HepG2 (cell line): Measurements from ENCODE around the gene CCDC88C. TPM values are rescaled to one million over a fixed set of nuclear protein-coding genes. Genes with fewer than 3 reads are reported as not detected.

Source experiments
- ATAC-seq: fragments of 200-7000 bp; cut with Tn5 transposase; 3 replicates; pipeline ENCODE4 v1.9.1; 2020; ENCODE audit warnings: mild to moderate bottlenecking, moderate library complexity
- BruUV-seq: library from RNA; stranded (reverse); fragments of 400-500 nt; replicated peaks from 2 replicates; lab custom pipeline; 2021; lab: Mats Ljungman, UMichigan
- CTCF ChIA-PET: fragments of 300-600 bp; formaldehyde crosslinking; extraction: SDS; loops from one replicate; lab custom pipeline; 2021; ENCODE audit warnings: low total read pairs, inconsistent platforms, low intra/inter-chr PET ratio; lab: Yijun Ruan, JAX
- POLR2A ChIA-PET: fragments of 350-600 bp; sonication (Branson Sonifier 250); formaldehyde crosslinking; loops from one replicate; lab custom pipeline; 2020; ENCODE audit warnings: antibody characterized with exemption, inconsistent platforms; lab: Yijun Ruan, JAX
- DNase-seq: peaks from one replicate; pipeline ENCODE4 v3.0.0-alpha.2; 2015; ENCODE audit warnings: low spot score
- FAIRE-seq: peaks from 3 replicates; lab custom pipeline; 2011; peaks lifted over from hg19 to GRCh38; lab: Jason Lieb, UNC
- H2AFZ ChIP-seq: one replicate; pipeline ENCODE4 v1.6.1; 2011; ENCODE audit warnings: low read length, inconsistent platforms
- H3K27ac ChIP-seq: fragments of 300-600 bp; 3 replicates; pipeline ENCODE4 v1.8.0; 2011; ENCODE audit warnings: mixed run types, mild to moderate bottlenecking, mixed read lengths, low read length, inconsistent platforms; ENCODE audit not compliant: insufficient read depth; ENCODE audit errors: extremely low read length
- H3K27me3 ChIP-seq, 2 experiments: fragments of 200-600 bp in 1 of 2; 2 replicates in 1 of 2; 3 replicates in 1 of 2; pipeline versions ENCODE4 v1.6.0 to v1.8.0; 2011; ENCODE audit warnings: low read length in 2 of 2, mild to moderate bottlenecking in 2 of 2, moderate library complexity in 2 of 2, inconsistent platforms in 1 of 2; ENCODE audit not compliant: insufficient read depth in 2 of 2, control insufficient read depth in 1 of 2
- H3K36me3 ChIP-seq, 2 experiments: fragments of 200-600 bp in 1 of 2; replicated peaks in 1 of 2; 2 replicates in 1 of 2; 3 replicates in 1 of 2; pipeline versions ENCODE4 v1.5.1 to v1.8.0; 2011; ENCODE audit warnings: low read length in 2 of 2, inconsistent platforms in 1 of 2; ENCODE audit not compliant: insufficient read depth in 2 of 2, control insufficient read depth in 1 of 2
- H3K4me1 ChIP-seq: 2 replicates; pipeline ENCODE4 v1.5.1; 2012; ENCODE audit warnings: low read length, inconsistent platforms; ENCODE audit not compliant: insufficient read depth
- H3K4me2 ChIP-seq: 2 replicates; pipeline ENCODE4 v1.6.0; 2011; ENCODE audit warnings: low read depth, low read length, inconsistent platforms
- H3K4me3 ChIP-seq, 3 experiments: fragments of 200-600 bp in 1 of 3; sonication (generic), shearing (Covaris generic) in 1 of 3; replicated peaks in 1 of 3; 2 replicates each; pipeline ENCODE4 v1.5.1; 2011 to 2016; ENCODE audit warnings: low read length in 3 of 3, inconsistent platforms in 2 of 3, low read depth in 2 of 3, mild to moderate bottlenecking in 2 of 3, control low read depth in 1 of 3, mixed read lengths in 1 of 3; ENCODE audit not compliant: insufficient read depth in 1 of 3
- H3K79me2 ChIP-seq: one replicate; pipeline ENCODE4 v1.6.1; 2011; ENCODE audit warnings: low read length, inconsistent platforms; ENCODE audit not compliant: insufficient read depth
- H3K9ac ChIP-seq: 2 replicates; pipeline ENCODE4 v1.6.0; 2011; ENCODE audit warnings: mild to moderate bottlenecking, low read depth, low read length, inconsistent platforms; ENCODE audit not compliant: insufficient read depth
- H3K9me3 ChIP-seq: 2 replicates; pipeline ENCODE4 v1.5.1; 2012; ENCODE audit warnings: mild to moderate bottlenecking, low read length
- H4K20me1 ChIP-seq: 2 replicates; pipeline ENCODE4 v1.6.0; 2011; ENCODE audit warnings: inconsistent platforms, mild to moderate bottlenecking, low read length, moderate library complexity; ENCODE audit not compliant: insufficient read depth
- CSRNP1 ChIP-seq: sonication (generic); formaldehyde crosslinking; IDR thresholded peaks from 2 replicates; pipeline ENCODE4 v1.8.1; 2023; ENCODE audit warnings: mild to moderate bottlenecking, missing genetic modification reagents
- NFIB ChIP-seq: sonication (generic); formaldehyde crosslinking; IDR thresholded peaks from 2 replicates; pipeline ENCODE4 v1.9.0; 2021; ENCODE audit warnings: missing genetic modification reagents, mild to moderate bottlenecking, borderline replicate concordance
- PHB2 ChIP-seq: fragments of 450-650 bp; IDR thresholded peaks from 2 replicates; pipeline ENCODE4 v1.6.1; 2018; ENCODE audit not compliant: partially characterized antibody
- ZNF275 ChIP-seq: sonication (generic); formaldehyde crosslinking; IDR thresholded peaks from 2 replicates; pipeline ENCODE4 v1.8.0; 2022; ENCODE audit warnings: missing genetic modification reagents, mild to moderate bottlenecking, inconsistent platforms, borderline replicate concordance
- ZNF512B ChIP-seq: sonication (generic); formaldehyde crosslinking; IDR thresholded peaks from 2 replicates; pipeline ENCODE4 v1.5.1; 2020; ENCODE audit warnings: missing genetic modification reagents, mild to moderate bottlenecking, borderline replicate concordance
- ZNF530 ChIP-seq: sonication (generic); formaldehyde crosslinking; IDR thresholded peaks from 2 replicates; pipeline ENCODE4 v1.5.0; 2020; ENCODE audit warnings: low read depth, mild to moderate bottlenecking, missing genetic modification reagents
- ZSCAN5A ChIP-seq: sonication (generic); formaldehyde crosslinking; IDR thresholded peaks from 2 replicates; pipeline ENCODE4 v1.8.0; 2022; ENCODE audit warnings: mild to moderate bottlenecking, missing genetic modification reagents, borderline replicate concordance
- WGBS: methylation state at CpG from one replicate; pipeline ENCODE4 v1.1.6; 2017; ENCODE audit warnings: low lambda C conversion rate; 5-methylcytosine and 5-hydroxymethylcytosine counted together
- in situ Hi-C: cut with HindIII; loops from 2 replicates; pipeline ENCODE4 v1.10.0; 2017; ENCODE audit warnings: low pct_unique_long_range_greater_than_20kb; ENCODE audit not compliant: extremely low pct_ligation_motif_present
- intact Hi-C: fragments of 100-400 bp; cut with micrococcal nuclease; formaldehyde crosslinking; loops from one replicate; pipeline ENCODE4 v1.10.0; 2022; ENCODE audit not compliant: unreplicated experiment
- polyA plus RNA-seq, 8 experiments: library from polyadenylated mRNA; depleted of rRNA in 3 of 8; stranded (reverse) in 7 of 8; unstranded in 1 of 8; fragments of >200 nt; fragmentation: Illumina TruSeq in 4 of 8; extraction: Trizol in 4 of 8; gene quantifications; 2 replicates each; pipeline versions ENCODE4 v1.2.1 to v1.2.3, GENCODE V29; 2011 to 2016; ENCODE audit warnings: low read depth in 4 of 8, missing spikeins in 1 of 8, mixed read lengths in 1 of 8; ENCODE audit not compliant: insufficient read depth in 1 of 8
- total RNA-seq, 5 experiments: library from RNA; depleted of rRNA; stranded (reverse); fragments of >200 nt; fragmentation: Illumina TruSeq; extraction: Trizol; gene quantifications; 2 replicates each; pipeline ENCODE4 v1.2.3, GENCODE V29; 2016; ENCODE audit warnings: low read depth in 1 of 5

CCDC88C gene
- total and polyA plus RNA-seq, 2 of the 13 experiments (the other 11 are each of a cell fraction or from before 2014, with no cell fraction given) = 3.6 to 11.7 TPM

- intact Hi-C loops = no loop called here
- no peak for DNase-seq
- H3K4me2 ChIP-seq = no peak overlapping the region
- H3K79me2 ChIP-seq = no peaks in the 10 kb centered on the region
- in situ Hi-C loops = no loop called here
- ChIA-PET POLR2A (no interaction called here), CTCF (no interaction called here)
- H3K4me3 ChIP-seq = no peak overlapping the region
- H3K9ac ChIP-seq = no peak overlapping the region
- no peaks in the 10 kb centered on the region for H3K27me3 ChIP-seq
- no peak for ATAC-seq
- no peak overlapping the region for H3K27ac ChIP-seq
- H3K9me3 ChIP-seq = no peaks in the 10 kb centered on the region
- H3K36me3 ChIP-seq = peaks cover 15 to 50% of the 10 kb centered on the region in 2 experiments
- no peaks in the 10 kb centered on the region for H3K4me1 ChIP-seq
- no TSS peak for BruUV-seq
- H4K20me1 ChIP-seq = no peaks in the 10 kb centered on the region
- H2AFZ ChIP-seq = no peak overlapping the region
- 95% methylated on average over 19 of the region's 23 CpGs for WGBS
- no peak for FAIRE-seq
- no peak for TF ChIP-seq ZSCAN5A (CRISPR knock-in tag)
- no peak for TF ChIP-seq ZNF530
- no peak for TF ChIP-seq ZNF512B (CRISPR knock-in tag)
- TF ChIP-seq CSRNP1 = no peak
- no peak for TF ChIP-seq NFIB (CRISPR knock-in tag)
- no peak for TF ChIP-seq PHB2
- TF ChIP-seq ZNF275 (CRISPR knock-in tag) = no peak
These were observed 121.5 kb downstream of the CCDC88C start for GRCh38 chr14:91295851-91296796.
